Fibroblast of lung (primary cell): ENCODE measurements around the gene MRM3. TPM values are rescaled to one million over a fixed set of nuclear protein-coding genes. Genes with fewer than 3 reads are reported as not detected.

ENCODE experiments used
- DNase-seq, 2 donors: peaks; one replicate each; pipeline versions ENCODE4 v3.0.0 to v3.0.0-alpha.2; 2010; ENCODE audit warnings: low read depth in 2 of 2
- H2AFZ ChIP-seq: 2 replicates; pipeline ENCODE4 v1.5.1; 2012; ENCODE audit warnings: low read length, control low read depth, inconsistent platforms
- H3K27ac ChIP-seq: 2 replicates; pipeline ENCODE4 v1.5.1; 2011; ENCODE audit warnings: low read length, control low read depth; ENCODE audit not compliant: insufficient read depth
- H3K27me3 ChIP-seq: 2 replicates; pipeline ENCODE4 v1.5.1; 2011; ENCODE audit warnings: mild to moderate bottlenecking, low read length; ENCODE audit not compliant: control insufficient read depth, insufficient read depth
- H3K36me3 ChIP-seq: 2 replicates; pipeline ENCODE4 v1.5.1; 2011; ENCODE audit warnings: low read length; ENCODE audit not compliant: control insufficient read depth, insufficient read depth
- H3K4me1 ChIP-seq: 2 replicates; pipeline ENCODE4 v1.5.1; 2011; ENCODE audit warnings: low read length; ENCODE audit not compliant: control insufficient read depth, insufficient read depth; ENCODE audit errors: extremely low read depth
- H3K4me2 ChIP-seq: 2 replicates; pipeline ENCODE4 v1.5.1; 2011; ENCODE audit warnings: low read length, control low read depth; ENCODE audit not compliant: insufficient read depth; ENCODE audit errors: extremely low read depth
- H3K4me3 ChIP-seq, 4 experiments: fragments of 200-600 bp in 1 of 4; sonication (generic) in 1 of 4; replicated peaks in 1 of 4; 2 replicates each; pipeline ENCODE4 v1.5.1; 2011 to 2016; ENCODE audit warnings: low read length in 4 of 4, low read depth in 3 of 4, mild to moderate bottlenecking in 3 of 4, control low read depth in 2 of 4, inconsistent platforms in 1 of 4, mixed read lengths in 1 of 4; ENCODE audit not compliant: insufficient read depth in 1 of 4; ENCODE audit errors: control extremely low read depth in 1 of 4
- H3K79me2 ChIP-seq: 2 replicates; pipeline ENCODE4 v1.5.1; 2012; ENCODE audit warnings: mild to moderate bottlenecking, low read length, inconsistent platforms; ENCODE audit not compliant: control insufficient read depth, insufficient read depth
- H3K9ac ChIP-seq: 2 replicates; pipeline ENCODE4 v1.5.1; 2011; ENCODE audit warnings: mild to moderate bottlenecking, low read length, control low read depth; ENCODE audit not compliant: insufficient read depth
- H3K9me3 ChIP-seq: 2 replicates; pipeline ENCODE4 v1.5.1; 2012; ENCODE audit warnings: low read depth, low read length; ENCODE audit not compliant: control insufficient read depth, insufficient read depth
- H4K20me1 ChIP-seq: 2 replicates; pipeline ENCODE4 v1.5.1; 2011; ENCODE audit warnings: low read length; ENCODE audit not compliant: control insufficient read depth, insufficient read depth; ENCODE audit errors: extremely low read depth
- CTCF ChIP-seq, 2 donors: IDR thresholded peaks in 1 of 2; conservative IDR thresholded peaks in 1 of 2; 1 replicate in 1 of 2; 2 replicates in 1 of 2; pipeline ENCODE4 v1.5.1; 2011 to 2012; ENCODE audit warnings: low read length in 2 of 2, control low read depth in 1 of 2, inconsistent platforms in 1 of 2, low read depth in 1 of 2, mild to moderate bottlenecking in 1 of 2
- EZH2 ChIP-seq: IDR thresholded peaks from 2 replicates; pipeline ENCODE4 v1.5.1; 2012; ENCODE audit warnings: low read length, control low read depth, mild to moderate bottlenecking; ENCODE audit errors: missing control alignments
- polyA plus RNA-seq, 2 donors: library from polyadenylated mRNA; depleted of rRNA in 1 of 2; stranded (reverse) in 1 of 2; unstranded in 1 of 2; fragments of >200 nt; gene quantifications; 2 replicates each; pipeline ENCODE4 v1.2.1, GENCODE V29; 2011 to 2012; ENCODE audit warnings: missing spikeins in 1 of 2
- total RNA-seq: library from RNA; depleted of rRNA; stranded (reverse); fragments of >200 nt; gene quantifications from 2 replicates; pipeline ENCODE4 v1.2.1, GENCODE V29; 2014

MRM3 gene
- total and polyA plus RNA-seq, 2 donors (not counting 1 experiment from before 2014, with no cell fraction given) = 10.4 to 21.1 TPM

DNA sequence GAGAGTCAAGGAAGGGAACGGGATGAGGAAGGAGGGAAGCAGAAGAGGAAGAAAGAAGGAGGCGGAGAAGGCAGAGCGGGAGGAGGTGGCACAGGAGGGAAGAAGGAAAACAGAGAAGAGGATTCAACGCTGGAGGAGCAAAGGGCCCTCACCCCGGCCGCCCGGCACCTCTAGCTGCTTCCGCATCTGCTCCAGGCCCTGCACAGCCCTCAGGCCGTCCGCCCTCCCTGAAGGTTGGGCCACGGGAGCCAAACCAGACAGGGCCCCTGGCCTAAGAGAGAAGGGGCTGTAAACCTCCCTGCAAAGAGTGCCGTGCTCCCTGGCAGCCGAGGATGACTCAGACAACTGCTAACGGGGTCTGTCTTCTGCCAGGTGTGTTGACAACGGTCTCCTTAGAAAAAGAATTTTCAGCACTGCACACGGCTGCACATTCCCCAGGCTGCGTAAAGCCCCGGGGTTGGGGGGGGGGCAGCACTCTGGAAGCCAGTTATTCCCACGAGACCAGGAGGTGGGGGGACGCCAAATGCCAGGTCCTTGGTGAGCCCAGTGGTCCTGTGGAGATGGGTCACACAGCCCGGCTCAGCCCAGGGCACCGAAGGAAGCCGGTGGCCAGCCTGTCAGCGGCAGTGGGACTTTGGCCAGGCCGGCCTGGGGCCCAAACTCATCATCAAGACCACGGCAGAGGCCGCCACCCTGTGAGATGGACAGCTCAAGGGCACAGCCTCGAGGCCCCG lies 29.1 kb downstream of the MRM3 start:
- H3K36me3 ChIP-seq = peaks cover 2% of the 10 kb centered on the region
- no peak overlapping the region for H2AFZ ChIP-seq
- H3K27ac ChIP-seq = no peak overlapping the region
- no peaks in the 10 kb centered on the region for H4K20me1 ChIP-seq
- H3K4me2 ChIP-seq = no peak overlapping the region
- no peaks in the 10 kb centered on the region for H3K79me2 ChIP-seq
- no peak for TF ChIP-seq EZH2
- TF ChIP-seq CTCF (conservative IDR thresholded peaks at IDR 0.05 in 1 of 2, IDR thresholded peaks at IDR 0.05 in 1 of 2; ENCODE audit: low read depth in 1 of 2, low read length in 2 of 2) = no peak
- H3K9ac ChIP-seq = no peak overlapping the region
- no peak for DNase-seq
- H3K9me3 ChIP-seq = no peaks in the 10 kb centered on the region
- no peak overlapping the region for H3K4me3 ChIP-seq
- no peaks in the 10 kb centered on the region for H3K27me3 ChIP-seq
- no peaks in the 10 kb centered on the region for H3K4me1 ChIP-seq

GRCh38 chr17:812638-813204 lies 30.6 kb downstream of the MRM3 start:
- Histone ChIP-seq H3K4me3 (no peak overlapping the region), H4K20me1 (no peaks in the 10 kb centered on the region), H3K9me3 (no peaks in the 10 kb centered on the region), H2AFZ (no peak overlapping the region), H3K27ac (no peak overlapping the region), H3K27me3 (no peaks in the 10 kb centered on the region), H3K36me3 (peaks cover 2% of the 10 kb centered on the region), H3K4me1 (no peaks in the 10 kb centered on the region), H3K79me2 (no peaks in the 10 kb centered on the region), H3K9ac (no peak overlapping the region), H3K4me2 (no peak overlapping the region)
- no peak for DNase-seq
- TF ChIP-seq EZH2 (no peak), CTCF (conservative IDR thresholded peaks at IDR 0.05 in 1 of 2, IDR thresholded peaks at IDR 0.05 in 1 of 2; ENCODE audit: low read depth in 1 of 2, low read length in 2 of 2) (no peak)

GRCh38 chr17:814371-814770 lies 32.2 kb downstream of the MRM3 start:
- TF ChIP-seq EZH2 = no peak
- TF ChIP-seq CTCF (conservative IDR thresholded peaks at IDR 0.05 in 1 of 2, IDR thresholded peaks at IDR 0.05 in 1 of 2; ENCODE audit: low read depth in 1 of 2, low read length in 2 of 2) = no peak
- no peak for DNase-seq
- Histone ChIP-seq H3K27me3 (no peaks in the 10 kb centered on the region), H3K4me1 (no peaks in the 10 kb centered on the region), H2AFZ (no peak overlapping the region), H3K4me2 (no peak overlapping the region), H3K9ac (no peak overlapping the region), H3K36me3 (peaks cover 2% of the 10 kb centered on the region), H3K4me3 (no peak overlapping the region), H4K20me1 (no peaks in the 10 kb centered on the region), H3K79me2 (no peaks in the 10 kb centered on the region), H3K9me3 (no peaks in the 10 kb centered on the region), H3K27ac (no peak overlapping the region)
